Endothelial cell of umbilical vein (primary cell): ENCODE results near the gene CDHR1. TPM values are rescaled to one million over a fixed set of nuclear protein-coding genes. Genes with fewer than 3 reads are reported as not detected.

ENCODE experiments used
- BruUV-seq: library from RNA; stranded (reverse); fragments of 400-500 nt; replicated peaks from 2 replicates; lab custom pipeline; 2021; lab: Mats Ljungman, UMichigan
- CTCF ChIA-PET: fragments of 300-600, 350-600 bp; sonication (Branson Sonifier 250); formaldehyde crosslinking; loops from one replicate; lab custom pipeline; 2021; ENCODE audit warnings: antibody characterized with exemption, inconsistent platforms; lab: Charles Lee
- POLR2A ChIA-PET: fragments of 300-600, 350-600 bp; sonication (Branson Sonifier 250); formaldehyde crosslinking; loops from one replicate; lab custom pipeline; 2021; ENCODE audit warnings: antibody characterized with exemption, inconsistent platforms; lab: Charles Lee
- DNase-seq: peaks from one replicate; pipeline ENCODE4 v3.0.0-alpha.2; 2011; ENCODE audit warnings: low read depth, low spot score
- FAIRE-seq: peaks from 2 replicates; lab custom pipeline; 2011; peaks lifted over from hg19 to GRCh38; lab: Jason Lieb, UNC
- H2AFZ ChIP-seq: 2 replicates; pipeline ENCODE4 v1.6.0; 2012; ENCODE audit warnings: low read depth, low read length, control low read depth, inconsistent platforms
- H3K27ac ChIP-seq: 2 replicates; pipeline ENCODE4 v1.5.1; 2011; ENCODE audit warnings: low read depth, mild to moderate bottlenecking, control low read depth, low read length, moderate library complexity; ENCODE audit not compliant: insufficient read depth
- H3K27me3 ChIP-seq, 2 experiments: 2 replicates each; pipeline versions ENCODE4 v1.6.0 to v1.6.1; 2011; ENCODE audit warnings: low read length in 2 of 2, mixed read lengths in 1 of 2; ENCODE audit not compliant: control insufficient read depth in 2 of 2, insufficient read depth in 2 of 2
- H3K36me3 ChIP-seq, 2 experiments: 2 replicates in 1 of 2; 3 replicates in 1 of 2; pipeline ENCODE4 v1.5.1; 2011; ENCODE audit warnings: low read length in 2 of 2, mild to moderate bottlenecking in 1 of 2, moderate library complexity in 1 of 2; ENCODE audit not compliant: control insufficient read depth in 2 of 2, insufficient read depth in 2 of 2; ENCODE audit errors: extremely low read depth in 1 of 2
- H3K4me1 ChIP-seq: 3 replicates; pipeline ENCODE4 v1.5.1; 2011; ENCODE audit warnings: mild to moderate bottlenecking, low read length; ENCODE audit not compliant: control insufficient read depth, insufficient read depth; ENCODE audit errors: extremely low read depth
- H3K4me2 ChIP-seq: 2 replicates; pipeline ENCODE4 v1.6.1; 2011; ENCODE audit warnings: low read length, control low read depth, mixed read lengths; ENCODE audit not compliant: insufficient read depth
- H3K4me3 ChIP-seq, 3 experiments: fragments of 200-600 bp in 1 of 3; sonication (generic), shearing (Covaris generic) in 1 of 3; replicated peaks in 1 of 3; 2 replicates each; pipeline ENCODE4 v1.5.1; 2011 to 2016; ENCODE audit warnings: control low read depth in 3 of 3, low read length in 3 of 3, mild to moderate bottlenecking in 2 of 3, inconsistent platforms in 1 of 3, low read depth in 1 of 3, moderate library complexity in 1 of 3; ENCODE audit not compliant: insufficient read depth in 1 of 3
- H3K79me2 ChIP-seq: 2 replicates; pipeline ENCODE4 v1.6.0; 2012; ENCODE audit warnings: low read length, inconsistent platforms; ENCODE audit not compliant: control insufficient read depth, insufficient read depth
- H3K9ac ChIP-seq: replicated peaks from 2 replicates; pipeline ENCODE3; 2011; ENCODE audit warnings: low read length, control low read depth; ENCODE audit not compliant: insufficient read depth; ENCODE audit errors: extremely low read depth
- H3K9me1 ChIP-seq: replicated peaks from 3 replicates; pipeline ENCODE4 v1.6.0; 2011; ENCODE audit warnings: mild to moderate bottlenecking, low read length; ENCODE audit not compliant: control insufficient read depth, insufficient read depth; ENCODE audit errors: extremely low read depth
- H3K9me3 ChIP-seq: replicated peaks from 2 replicates; pipeline ENCODE4 v1.5.1; 2012; ENCODE audit warnings: low read length, inconsistent platforms; ENCODE audit not compliant: control insufficient read depth, insufficient read depth
- H4K20me1 ChIP-seq: replicated peaks from 2 replicates; pipeline ENCODE3; 2011; ENCODE audit warnings: mild to moderate bottlenecking, low read length; ENCODE audit not compliant: control insufficient read depth, insufficient read depth; ENCODE audit errors: extremely low read depth
- CTCF ChIP-seq, 2 donors: IDR thresholded peaks; 1 replicate in 1 of 2; 2 replicates in 1 of 2; pipeline ENCODE4 v1.5.1; 2011; ENCODE audit warnings: low read length in 2 of 2, mild to moderate bottlenecking in 2 of 2, moderate library complexity in 2 of 2, control low read depth in 1 of 2, inconsistent platforms in 1 of 2, low read depth in 1 of 2; ENCODE audit not compliant: insufficient read depth in 1 of 2; ENCODE audit errors: extremely low read depth in 1 of 2
- EZH2 ChIP-seq: IDR thresholded peaks from 2 replicates; pipeline ENCODE4 v1.6.1; 2012; ENCODE audit warnings: borderline replicate concordance, low read depth, mild to moderate bottlenecking, moderate library complexity, low read length, inconsistent platforms; ENCODE audit not compliant: severe bottlenecking
- FOS ChIP-seq: IDR thresholded peaks from 2 replicates; pipeline ENCODE4 v1.6.1; 2011; ENCODE audit warnings: mild to moderate bottlenecking, low read length, moderate library complexity, borderline replicate concordance; ENCODE audit not compliant: insufficient read depth
- GATA2 ChIP-seq: IDR thresholded peaks from 2 replicates; pipeline ENCODE4 v1.7.0; 2011; ENCODE audit warnings: low read depth, mild to moderate bottlenecking, moderate library complexity, mixed read lengths, low read length; ENCODE audit not compliant: insufficient read length, insufficient read depth
- JUN ChIP-seq: IDR thresholded peaks from 2 replicates; pipeline ENCODE4 v1.6.1; 2011; ENCODE audit warnings: borderline replicate concordance, low read depth; ENCODE audit not compliant: insufficient read length, insufficient read depth
- MAX ChIP-seq: IDR thresholded peaks from 2 replicates; pipeline ENCODE4 v1.6.1; 2011; ENCODE audit not compliant: insufficient read depth, insufficient read length
- MYC ChIP-seq: IDR thresholded peaks from one replicate; pipeline ENCODE4 v1.6.1; 2011; ENCODE audit warnings: mild to moderate bottlenecking, low read depth, low read length
- POLR2A ChIP-seq: IDR thresholded peaks from 2 replicates; pipeline ENCODE4 v1.6.1; 2012; ENCODE audit warnings: low read depth, mild to moderate bottlenecking, control low read depth, low read length
- POLR2AphosphoS5 ChIP-seq: IDR thresholded peaks from 2 replicates; pipeline ENCODE4 v1.6.1; 2012; ENCODE audit warnings: low read depth, mild to moderate bottlenecking, control low read depth, low read length, moderate library complexity; ENCODE audit not compliant: insufficient read depth
- dilution Hi-C: fragments of 300-500 bp; cut with MboI; formaldehyde crosslinking; loops from one replicate; pipeline ENCODE4 v1.15.0; 2019; ENCODE audit warnings: low sequenced_read_pairs; ENCODE audit not compliant: extremely low pct_ligation_motif_present
- intact Hi-C: fragments of 100-400 bp; cut with micrococcal nuclease; formaldehyde crosslinking; loops from one replicate; pipeline ENCODE4 v1.10.0; 2022
- polyA plus RNA-seq, 4 experiments: library from polyadenylated mRNA; depleted of rRNA in 3 of 4; stranded (reverse) in 3 of 4; unstranded in 1 of 4; fragments of >200 nt; gene quantifications; 2 replicates each; pipeline versions ENCODE4 v1.2.1 to v1.2.3, GENCODE V29; 2011 to 2012; ENCODE audit warnings: missing spikeins in 1 of 4
- total RNA-seq: library from RNA; stranded (reverse); gene quantifications from 2 replicates; pipeline ENCODE4 v1.2.3, GENCODE V29; 2021

Gene CDHR1
- total and polyA plus RNA-seq, 2 donors (not counting 3 experiments of a cell fraction or from before 2014, with no cell fraction given): 0.11 to 0.53 TPM

DNA sequence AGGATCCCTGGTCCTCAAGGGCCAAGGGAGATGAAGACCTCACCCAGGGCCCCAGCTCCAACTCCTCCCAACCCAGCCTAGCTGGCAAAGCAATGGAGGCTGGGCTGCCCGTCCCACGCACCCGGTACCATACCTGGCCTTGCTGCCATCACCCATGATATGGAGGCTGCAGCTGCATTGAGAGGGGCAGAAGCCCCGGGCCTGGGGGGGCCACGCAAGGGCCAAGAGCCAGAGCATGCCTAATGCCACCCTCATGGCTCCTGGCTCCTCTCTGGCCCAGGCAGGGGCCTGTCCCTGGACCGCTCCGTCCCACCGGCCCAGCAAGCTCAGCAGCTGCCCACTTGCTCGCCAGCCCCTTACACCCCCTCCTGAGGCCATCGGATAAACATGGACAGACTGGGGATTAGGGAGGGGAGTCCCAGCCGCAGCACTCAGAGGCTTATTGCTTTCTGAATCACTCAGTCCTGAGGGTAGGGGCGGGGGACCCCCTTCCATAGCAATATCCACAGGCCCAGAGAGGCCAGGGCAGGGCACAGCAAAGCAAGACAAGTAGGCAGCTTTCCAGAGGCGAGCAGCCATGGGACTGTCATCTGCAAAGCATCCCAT, 47.0 kb downstream of the CDHR1 start, which contains the start of gene LRIT1:
Gene LRIT1 (minus strand): TSS at position 362 of the 606 bp plus-strand sequence. CDS start 107 bp downstream, at position 255.
- TF ChIP-seq EZH2 (no peak), FOS (no peak), JUN (no peak), POLR2A (no peak), GATA2 (no peak), MAX (no peak), POLR2AphosphoS5 (no peak), MYC (no peak), CTCF (IDR thresholded peaks at IDR 0.05; ENCODE audit: extremely low read depth in 1 of 2, insufficient read depth in 1 of 2, low read depth in 1 of 2, low read length in 2 of 2) (no peak)
- H3K27ac ChIP-seq: no peak within 1 kb of the TSS
- CTCF ChIA-PET: interaction anchor here (1.3 kb wide), 1 partner anchor 16 kb away, joined by 3 read pairs; no protein-coding TSS in a partner anchor
- H3K4me2 ChIP-seq: no peak within 1 kb of the TSS
- DNase-seq (no peak), FAIRE-seq (no peak)
- intact Hi-C loops: no loop called here
- H3K9me1 ChIP-seq: no peaks in the 10 kb centered on the region
- H3K36me3 ChIP-seq: no peaks in the 10 kb centered on the region
- no peaks in the 10 kb centered on the region for H3K9me3 ChIP-seq
- no peaks in the 10 kb centered on the region for H3K79me2 ChIP-seq
- H3K4me3 ChIP-seq: no peak within 1 kb of the TSS
- H3K27me3 ChIP-seq: no peaks in the 10 kb centered on the region
- no peak within 1 kb of the TSS for H2AFZ ChIP-seq
- no TSS peak for BruUV-seq
- H4K20me1 ChIP-seq: no peaks in the 10 kb centered on the region
- H3K9ac ChIP-seq: no peak within 1 kb of the TSS
- no peaks in the 10 kb centered on the region for H3K4me1 ChIP-seq
- dilution Hi-C loops: no loop called here
- POLR2A ChIA-PET: no interaction called here
